Heart left ventricle (tissue), 13 donors: ENCODE results near the gene EXOSC6.

ENCODE experiments used
- CTCF ChIP-seq, 12 donors: fragments of 200-600 bp; sonication (generic) in 4 of 12; IDR thresholded peaks; one replicate each; pipeline versions ENCODE4 v1.5.0 to v1.8.0; 2018 to 2022; ENCODE audit warnings: antibody characterized with exemption in 12 of 12, mild to moderate bottlenecking in 5 of 12
- POLR2A ChIP-seq, 2 donors: fragments of 450-650 bp; IDR thresholded peaks; one replicate each; pipeline ENCODE4 v1.6.1; 2017; ENCODE audit warnings: antibody characterized with exemption in 2 of 2, mild to moderate bottlenecking in 2 of 2, moderate library complexity in 2 of 2
- donor health status: ischemic (EF 13 %, LVEDD 7.1; RV severe dilation, severe dysfunction).
- donor health status: DM: no; HTN: yes; CAD: no.
- donor health status: DM: no; HTN: no; CAD: no.
- donor health status: ischemic (EF 25% LVEDD 6.9; RV normal size, moderate dysfunction).
- donor health status: ischemic (EF 25% LVEDD 5.7; RV mildly dilated, moderate dysfunction).
- donor health status: ischemic (EF 35%, LVEDD 5.7; RV mildly dilated, moderate dysfunction).
- donor health status: nonischemic (EF 11% LVEDD 7.7; RV severe dilation, severe dysfunction).
- donor health status: DM: yes; HTN: yes; CAD: no.
- donor health status: PGD.
- donor health status: ischemic (EF 29% LVEDD 5.4; RV normal size, mild dysfunction).
- donor health status: nonischemic (EF 23%, LVEDD 6.1; RV moderate dilation, normal function).

- TF ChIP-seq POLR2A (IDR thresholded peaks at IDR 0.05) (no peak), CTCF (IDR thresholded peaks at IDR 0.05) (no peak)
Measured at GRCh38 chr16:70301121-70301520, 49.4 kb upstream of the EXOSC6 start.
